Activated CD8-positive, alpha-beta memory T cell treated with anti-CD3 and anti-CD28 coated beads, Interleukin-2, amount 10 ng/mL, durations not matched to agents 7 days and 5 days (primary cell): Measurements from ENCODE around the gene IMMP2L. TPM values are rescaled to one million over a fixed set of nuclear protein-coding genes. Genes with fewer than 3 reads are reported as not detected.
A peak's percentile ranks its signal among the peaks of the same experiment; 100 is the strongest.

Experiments
- ATAC-seq: fragments of 150-1000 bp; cut with Tn5 transposase; one replicate; pipeline ENCODE4 v1.10.0; 2021; ENCODE audit warnings: moderate library complexity
- CTCF ChIA-PET: fragments of 350-600 bp; sonication (Branson Sonifier 250); formaldehyde crosslinking; loops from one replicate; lab custom pipeline; 2021; ENCODE audit warnings: antibody characterized with exemption; lab: Charles Lee
- DNase-seq: peaks from one replicate; pipeline ENCODE4 v3.0.0-alpha.2; 2020
- H3K27ac Mint-ChIP-seq: one replicate; pipeline ENCODE4 v1.8.0; 2021; ENCODE audit warnings: mild to moderate bottlenecking, mixed read lengths
- H3K27me3 Mint-ChIP-seq: one replicate; pipeline ENCODE4 v1.8.0; 2021; ENCODE audit warnings: mixed read lengths
- H3K36me3 Mint-ChIP-seq: one replicate; pipeline ENCODE4 v1.8.0; 2021; ENCODE audit warnings: mild to moderate bottlenecking, mixed read lengths
- H3K4me1 Mint-ChIP-seq: one replicate; pipeline ENCODE4 v1.8.0; 2021; ENCODE audit warnings: mixed read lengths
- H3K4me3 Mint-ChIP-seq: one replicate; pipeline ENCODE4 v1.8.0; 2021; ENCODE audit warnings: mild to moderate bottlenecking, moderate library complexity, mixed read lengths
- H3K9me3 Mint-ChIP-seq: one replicate; pipeline ENCODE4 v1.8.0; 2022; ENCODE audit warnings: low read depth, mixed read lengths
- total RNA-seq, 2 experiments: library from RNA; stranded (reverse); gene quantifications; one replicate each; pipeline ENCODE4 v1.2.3, GENCODE V29; 2021

Gene IMMP2L
- total RNA-seq, 2 experiments from 2014 or later = 11.5 to 13.1 TPM

- Mint-ChIP-seq H3K9me3 (no peaks in the 10 kb centered on the region), H3K27me3 (no peaks in the 10 kb centered on the region), H3K4me1 (peaks cover 47% of the 10 kb centered on the region), H3K27ac (peak overlapping the region; percentile 83), H3K4me3 (no peak overlapping the region), H3K36me3 (peaks cover 6% of the 10 kb centered on the region)
- ATAC-seq (no peak), DNase-seq (no peak)
- CTCF ChIA-PET = no interaction called here
Measured at GRCh38 chr7:111030336-111030735, 532.0 kb downstream of the IMMP2L start.

- H3K9me3 Mint-ChIP-seq = no peaks in the 10 kb centered on the region
- H3K4me3 Mint-ChIP-seq = no peak overlapping the region
- DNase-seq (peak; percentile 44), ATAC-seq (peak; percentile 9)
- no peaks in the 10 kb centered on the region for H3K27me3 Mint-ChIP-seq
- peak overlapping the region; percentile 83 for H3K27ac Mint-ChIP-seq
- H3K36me3 Mint-ChIP-seq = peaks cover 7% of the 10 kb centered on the region
- peaks cover 53% of the 10 kb centered on the region for H3K4me1 Mint-ChIP-seq
- CTCF ChIA-PET = interaction anchor here (1.0 to 1.9 kb wide), 4 partner anchors 10 to 69 kb away, joined by 5 to 13 read pairs (median 6); no protein-coding TSS in a partner anchor
Measured at GRCh38 chr7:111029574-111030251, 532.6 kb downstream of the IMMP2L start.

GRCh38 chr7:111029141-111029572 is 533.1 kb downstream of the IMMP2L start:
- peak overlapping the region; percentile 83 for H3K27ac Mint-ChIP-seq
- H3K9me3 Mint-ChIP-seq = no peaks in the 10 kb centered on the region
- H3K4me1 Mint-ChIP-seq = peaks cover 58% of the 10 kb centered on the region
- CTCF ChIA-PET = interaction anchor here (1.0 to 1.9 kb wide), 5 partner anchors 10 to 70 kb away, joined by 3 to 13 read pairs (median 6); no protein-coding TSS in a partner anchor
- H3K36me3 Mint-ChIP-seq = peaks cover 8% of the 10 kb centered on the region
- no peak for ATAC-seq
- no peak for DNase-seq
- H3K27me3 Mint-ChIP-seq = no peaks in the 10 kb centered on the region
- no peak overlapping the region for H3K4me3 Mint-ChIP-seq

GRCh38 chr7:111027396-111027795 is 534.9 kb downstream of the IMMP2L start:
- Mint-ChIP-seq H3K9me3 (no peaks in the 10 kb centered on the region), H3K27me3 (no peaks in the 10 kb centered on the region), H3K27ac (peak overlapping the region; percentile 87), H3K4me1 (peaks cover 72% of the 10 kb centered on the region), H3K4me3 (peak overlapping the region; percentile 65), H3K36me3 (peaks cover 13% of the 10 kb centered on the region)
- ATAC-seq = peak; percentile 63
- CTCF ChIA-PET = interaction anchor here (1.0 kb wide), 1 partner anchor 59 kb away, joined by 3 read pairs; no protein-coding TSS in a partner anchor
- DNase-seq = peak; percentile 55

DNA sequence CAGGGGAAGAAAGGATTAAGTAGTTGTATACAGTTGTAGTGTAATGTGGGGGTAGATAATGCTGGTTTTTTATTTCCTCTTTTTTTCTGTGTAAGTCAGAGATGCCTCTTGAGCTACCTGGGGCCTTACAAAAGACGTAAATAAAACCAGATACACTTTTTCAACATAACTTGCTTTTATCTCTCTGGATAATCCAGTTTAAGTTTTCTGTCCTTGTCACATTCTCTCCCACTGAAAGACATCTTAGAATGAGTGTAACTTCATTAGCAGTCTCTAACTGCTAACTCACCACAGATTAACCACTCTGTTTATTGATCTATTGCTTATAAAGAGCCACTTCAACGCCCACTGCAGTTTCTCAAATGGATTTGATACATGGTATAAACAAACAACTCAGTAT is 535.5 kb downstream of the IMMP2L start:
- Mint-ChIP-seq H3K9me3 (peaks cover under 1% of the 10 kb centered on the region), H3K27me3 (no peaks in the 10 kb centered on the region), H3K36me3 (peaks cover 19% of the 10 kb centered on the region), H3K27ac (peak overlapping the region; percentile 87), H3K4me3 (peak overlapping the region; percentile 65), H3K4me1 (peaks cover 77% of the 10 kb centered on the region)
- ATAC-seq = peak; percentile 16
- CTCF ChIA-PET = interaction anchor here (0.7 to 1.0 kb wide), 3 partner anchors 49 to 60 kb away, joined by 3 read pairs; no protein-coding TSS in a partner anchor
- no peak for DNase-seq

GRCh38 chr7:111026343-111026742 is 535.9 kb downstream of the IMMP2L start:
- peak overlapping the region; percentile 87 for H3K27ac Mint-ChIP-seq
- H3K27me3 Mint-ChIP-seq = no peaks in the 10 kb centered on the region
- H3K36me3 Mint-ChIP-seq = peaks cover 22% of the 10 kb centered on the region
- peaks cover 78% of the 10 kb centered on the region for H3K4me1 Mint-ChIP-seq
- CTCF ChIA-PET = interaction anchor here (0.7 to 1.0 kb wide), 3 partner anchors 49 to 60 kb away, joined by 3 read pairs; no protein-coding TSS in a partner anchor
- DNase-seq (no peak), ATAC-seq (no peak)
- H3K9me3 Mint-ChIP-seq = peaks cover 2% of the 10 kb centered on the region
- H3K4me3 Mint-ChIP-seq = peak overlapping the region; percentile 65

- peak overlapping the region; percentile 87 for H3K27ac Mint-ChIP-seq
- peaks cover 2% of the 10 kb centered on the region for H3K9me3 Mint-ChIP-seq
- peak; percentile 76 for ATAC-seq
- CTCF ChIA-PET = interaction anchor here (1.1 to 2.8 kb wide), 3 partner anchors 10 to 57 kb away, joined by 3 to 8 read pairs (median 8); no protein-coding TSS in a partner anchor
- H3K27me3 Mint-ChIP-seq = no peaks in the 10 kb centered on the region
- peaks cover 33% of the 10 kb centered on the region for H3K36me3 Mint-ChIP-seq
- peak overlapping the region; percentile 23 for H3K4me3 Mint-ChIP-seq
- DNase-seq = peak; percentile 78
- H3K4me1 Mint-ChIP-seq = peaks cover 83% of the 10 kb centered on the region
Measured at GRCh38 chr7:111025006-111025405, 537.3 kb downstream of the IMMP2L start.

DNA sequence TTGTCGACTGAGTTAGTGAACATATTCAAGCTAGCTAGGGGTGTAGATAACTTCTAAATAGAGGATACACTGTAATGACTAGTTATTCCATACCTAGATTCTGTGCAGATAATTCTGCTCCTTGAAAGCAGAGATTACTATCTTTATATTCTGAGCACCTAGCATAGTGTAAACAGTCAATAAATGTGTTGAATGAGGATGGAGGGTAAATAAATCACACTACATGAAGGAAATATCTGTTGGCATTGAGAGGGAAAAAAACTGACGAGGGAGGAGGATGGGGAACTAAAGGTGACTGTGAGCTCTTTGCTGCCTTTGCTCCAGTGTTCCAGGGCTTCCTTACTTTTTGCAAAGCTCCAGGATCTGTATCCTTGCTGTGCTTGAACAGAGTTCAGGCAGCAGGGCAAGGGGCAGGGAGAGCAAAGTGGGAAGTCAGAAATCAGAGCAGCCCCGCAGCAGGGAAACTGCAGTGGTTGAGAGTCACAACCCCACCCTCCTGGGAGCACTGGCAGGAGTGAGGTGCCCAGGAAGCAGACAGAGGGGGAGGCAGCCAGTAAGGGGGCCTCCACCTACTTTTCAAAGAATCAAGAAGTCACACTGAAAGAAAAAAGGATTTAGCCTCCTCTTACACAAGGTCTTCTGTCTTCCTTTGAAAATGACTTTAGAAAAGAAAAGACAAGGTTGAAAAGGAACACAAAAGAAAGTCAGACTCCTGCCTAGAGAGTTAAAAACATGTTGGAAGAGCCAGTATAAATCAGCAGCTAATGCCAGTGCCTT is 543.1 kb downstream of the IMMP2L start:
- DNase-seq (no peak), ATAC-seq (peak; percentile 54)
- H3K27me3 Mint-ChIP-seq = no peaks in the 10 kb centered on the region
- peaks cover 49% of the 10 kb centered on the region for H3K36me3 Mint-ChIP-seq
- CTCF ChIA-PET = no interaction called here
- H3K4me1 Mint-ChIP-seq = peaks cover 75% of the 10 kb centered on the region
- peak overlapping the region; percentile 37 for H3K27ac Mint-ChIP-seq
- no peak overlapping the region for H3K4me3 Mint-ChIP-seq
- peaks cover 2% of the 10 kb centered on the region for H3K9me3 Mint-ChIP-seq

- Mint-ChIP-seq H3K27ac (peak overlapping the region; percentile 44), H3K4me3 (no peak overlapping the region), H3K4me1 (peaks cover 74% of the 10 kb centered on the region), H3K27me3 (no peaks in the 10 kb centered on the region), H3K9me3 (peaks cover 2% of the 10 kb centered on the region), H3K36me3 (peaks cover 49% of the 10 kb centered on the region)
- no peak for ATAC-seq
- CTCF ChIA-PET = no interaction called here
- DNase-seq = no peak
Measured at GRCh38 chr7:111018447-111018846, 543.8 kb downstream of the IMMP2L start.

GRCh38 chr7:111014079-111014478 is 548.2 kb downstream of the IMMP2L start:
- DNase-seq (no peak), ATAC-seq (no peak)
- Mint-ChIP-seq H3K9me3 (no peaks in the 10 kb centered on the region), H3K4me1 (peaks cover 70% of the 10 kb centered on the region), H3K27me3 (no peaks in the 10 kb centered on the region), H3K36me3 (peaks cover 23% of the 10 kb centered on the region), H3K27ac (peak overlapping the region; percentile 91), H3K4me3 (no peak overlapping the region)
- CTCF ChIA-PET = interaction anchor here (1.3 to 1.4 kb wide), 2 partner anchors 33 to 85 kb away, joined by 3 read pairs; no protein-coding TSS in a partner anchor

- H3K4me1 Mint-ChIP-seq = peaks cover 62% of the 10 kb centered on the region
- no peaks in the 10 kb centered on the region for H3K9me3 Mint-ChIP-seq
- ATAC-seq (peak; percentile 87), DNase-seq (peak; percentile 78)
- CTCF ChIA-PET = interaction anchor here (0.8 to 1.8 kb wide), 6 partner anchors 32 to 107 kb away, joined by 3 to 4 read pairs (median 4); partner anchors contain the start of gene LRRN3
- peak overlapping the region; percentile 91 for H3K27ac Mint-ChIP-seq
- H3K4me3 Mint-ChIP-seq = peak overlapping the region; percentile 68
- H3K36me3 Mint-ChIP-seq = peaks cover 19% of the 10 kb centered on the region
- no peaks in the 10 kb centered on the region for H3K27me3 Mint-ChIP-seq
Measured at GRCh38 chr7:111012799-111013675, 549.3 kb downstream of the IMMP2L start.

- Mint-ChIP-seq H3K4me1 (peaks cover 54% of the 10 kb centered on the region), H3K27ac (peak overlapping the region; percentile 96), H3K9me3 (no peaks in the 10 kb centered on the region), H3K36me3 (peaks cover 13% of the 10 kb centered on the region), H3K4me3 (peak overlapping the region; percentile 79), H3K27me3 (no peaks in the 10 kb centered on the region)
- DNase-seq = no peak
- CTCF ChIA-PET = interaction anchor here (0.6 to 1.8 kb wide), 7 partner anchors 70 to 106 kb away, joined by 3 to 4 read pairs (median 3); partner anchors contain the start of gene LRRN3
- no peak for ATAC-seq
Measured at GRCh38 chr7:111012149-111012548, 550.1 kb downstream of the IMMP2L start.
